ENCODE measurements around the gene GNAI1. TPM values are rescaled to one million over a fixed set of nuclear protein-coding genes. Genes with fewer than 3 reads are reported as not detected.

Gene GNAI1
- total and polyA plus RNA-seq, 2 donors (not counting 1 experiment from before 2014, with no cell fraction given), result not detected

- intact Hi-C loops (cut with micrococcal nuclease), result no loop called here
- Histone ChIP-seq H3K4me1 (ENCODE audit: control insufficient read depth in 2 of 2, insufficient read depth in 2 of 2, low read length in 2 of 2) (no peaks in the 10 kb centered on the region), H4K20me1 (ENCODE audit: control insufficient read depth, insufficient read depth, low read length, poor library complexity, severe bottlenecking) (no peaks in the 10 kb centered on the region), H3K27me3 (replicated peaks in 1 of 4; ENCODE audit: control extremely low read depth in 1 of 4, control insufficient read depth in 3 of 4, insufficient read depth in 4 of 4, low read length in 3 of 4) (peaks cover 0 to 2% (median 0%) of the 10 kb centered on the region in 4 experiments), H3K9ac (ENCODE audit: low read length) (no peak overlapping the region), H2AFZ (ENCODE audit: insufficient read depth, low read depth, low read length, poor library complexity, severe bottlenecking) (no peak overlapping the region), H3K36me3 (replicated peaks in 1 of 2; ENCODE audit: control extremely low read depth in 1 of 2, control insufficient read depth in 1 of 2, extremely low read depth in 1 of 2, insufficient read depth in 2 of 2, low read length in 1 of 2) (no peaks in the 10 kb centered on the region), H3K27ac (ENCODE audit: low read length in 2 of 2) (no peak overlapping the region), H3K9me3 (ENCODE audit: control extremely low read depth in 1 of 3, control insufficient read depth in 2 of 3, insufficient read depth in 1 of 3, low read length in 2 of 3) (no peaks in the 10 kb centered on the region), H3K79me2 (ENCODE audit: control insufficient read depth, insufficient read depth, low read length) (no peaks in the 10 kb centered on the region), H3K4me2 (replicated peaks; ENCODE audit: low read depth, low read length, poor library complexity, severe bottlenecking) (no peak overlapping the region), H3K4me3 (ENCODE audit: control extremely low read depth in 1 of 5, extremely low read depth in 1 of 5, insufficient read depth in 1 of 5, low read depth in 2 of 5, low read length in 4 of 5) (no peak overlapping the region)
- no peaks in the 10 kb centered on the region for H3K9me3 Mint-ChIP-seq (ENCODE audit: insufficient read depth)
- TF ChIP-seq, protein P1, sequence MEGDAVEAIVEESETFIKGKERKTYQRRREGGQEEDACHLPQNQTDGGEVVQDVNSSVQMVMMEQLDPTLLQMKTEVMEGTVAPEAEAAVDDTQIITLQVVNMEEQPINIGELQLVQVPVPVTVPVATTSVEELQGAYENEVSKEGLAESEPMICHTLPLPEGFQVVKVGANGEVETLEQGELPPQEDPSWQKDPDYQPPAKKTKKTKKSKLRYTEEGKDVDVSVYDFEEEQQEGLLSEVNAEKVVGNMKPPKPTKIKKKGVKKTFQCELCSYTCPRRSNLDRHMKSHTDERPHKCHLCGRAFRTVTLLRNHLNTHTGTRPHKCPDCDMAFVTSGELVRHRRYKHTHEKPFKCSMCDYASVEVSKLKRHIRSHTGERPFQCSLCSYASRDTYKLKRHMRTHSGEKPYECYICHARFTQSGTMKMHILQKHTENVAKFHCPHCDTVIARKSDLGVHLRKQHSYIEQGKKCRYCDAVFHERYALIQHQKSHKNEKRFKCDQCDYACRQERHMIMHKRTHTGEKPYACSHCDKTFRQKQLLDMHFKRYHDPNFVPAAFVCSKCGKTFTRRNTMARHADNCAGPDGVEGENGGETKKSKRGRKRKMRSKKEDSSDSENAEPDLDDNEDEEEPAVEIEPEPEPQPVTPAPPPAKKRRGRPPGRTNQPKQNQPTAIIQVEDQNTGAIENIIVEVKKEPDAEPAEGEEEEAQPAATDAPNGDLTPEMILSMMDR (IDR thresholded peaks at IDR 0.05), result no peak
- TF ChIP-seq EZH2 (IDR thresholded peaks at IDR 0.05; ENCODE audit: borderline replicate concordance, insufficient read depth, low read depth, low read length, poor library complexity, severe bottlenecking), result no peak
- no peak overlapping the region for H3K4me3 Mint-ChIP-seq
- ATAC-seq (ENCODE audit: low read depth) (no peak), DNase-seq (no peak)
- no peaks in the 10 kb centered on the region for H3K4me1 Mint-ChIP-seq
- POLR2A ChIA-PET, result no interaction called here
- 83% methylated on average over 1 of the region's 4 CpGs for WGBS (ENCODE audit: insufficient coverage)
- no peaks in the 10 kb centered on the region for H3K27me3 Mint-ChIP-seq
- H3K27ac Mint-ChIP-seq, result no peak overlapping the region
- CTCF ChIA-PET, result no interaction called here
These were observed 12.0 kb downstream of the GNAI1 start for GRCh38 chr7:80146545-80147182.

DNA sequence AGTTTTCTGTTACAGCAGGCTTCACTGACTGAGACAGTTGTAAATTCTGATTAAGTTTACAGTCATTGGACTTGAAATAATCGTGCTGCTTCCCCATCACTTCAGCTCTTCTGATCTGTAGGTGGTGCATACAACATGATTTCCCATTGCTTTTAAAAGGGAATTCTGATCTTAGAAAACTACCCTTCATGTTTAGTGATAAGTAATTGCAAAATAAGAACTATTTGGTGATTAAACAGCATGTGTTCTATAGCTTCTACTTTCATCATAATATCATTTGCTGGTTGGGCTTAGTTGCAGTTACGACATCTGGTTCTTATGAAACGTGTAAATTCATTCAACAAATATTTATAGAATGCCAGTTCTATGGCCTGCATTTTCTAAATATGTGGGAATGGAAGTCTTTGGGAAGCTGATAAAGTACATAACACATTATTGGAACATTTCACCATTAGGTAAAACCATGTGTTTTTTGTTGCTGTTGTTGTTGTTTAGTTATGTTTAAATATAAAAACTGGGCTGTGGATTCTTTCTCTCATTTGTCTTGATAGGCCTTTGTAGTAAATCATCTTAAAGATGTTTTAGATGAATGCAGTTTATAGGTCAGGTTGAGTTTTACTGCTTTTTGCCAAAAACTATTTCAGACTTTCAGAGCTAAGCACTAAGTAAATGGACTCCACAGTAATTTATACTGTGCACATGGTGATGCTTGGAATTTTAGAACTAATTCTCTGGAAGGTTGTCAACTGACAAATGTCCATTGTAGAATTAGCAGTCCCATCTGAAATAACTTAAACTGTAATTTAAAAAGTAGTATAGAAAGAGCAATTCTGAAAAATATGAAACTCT, 13.1 kb downstream of the GNAI1 start:
- ATAC-seq (ENCODE audit: low read depth) (no peak), DNase-seq (no peak)
- no peak overlapping the region for H2AFZ ChIP-seq (ENCODE audit: insufficient read depth, low read depth, low read length, poor library complexity, severe bottlenecking)
- Mint-ChIP-seq H3K4me3 (no peak overlapping the region), H3K27me3 (no peaks in the 10 kb centered on the region), H3K27ac (no peak overlapping the region), H3K9me3 (ENCODE audit: insufficient read depth) (no peaks in the 10 kb centered on the region), H3K4me1 (no peaks in the 10 kb centered on the region)
- no peak for TF ChIP-seq EZH2 (IDR thresholded peaks at IDR 0.05; ENCODE audit: borderline replicate concordance, insufficient read depth, low read depth, low read length, poor library complexity, severe bottlenecking)
- TF ChIP-seq, protein P1 (IDR thresholded peaks at IDR 0.05), result no peak
- H3K79me2 ChIP-seq (ENCODE audit: control insufficient read depth, insufficient read depth, low read length), result no peaks in the 10 kb centered on the region
- no peaks in the 10 kb centered on the region for H3K4me1 ChIP-seq (ENCODE audit: control insufficient read depth in 2 of 2, insufficient read depth in 2 of 2, low read length in 2 of 2)
- intact Hi-C loops (cut with micrococcal nuclease), result no loop called here
- H3K27ac ChIP-seq (ENCODE audit: low read length in 2 of 2), result no peak overlapping the region
- ChIA-PET POLR2A (no interaction called here), CTCF (no interaction called here)
- no peak overlapping the region for H3K9ac ChIP-seq (ENCODE audit: low read length)
- H3K4me2 ChIP-seq (replicated peaks; ENCODE audit: low read depth, low read length, poor library complexity, severe bottlenecking), result no peak overlapping the region
- no peak overlapping the region for H3K4me3 ChIP-seq (ENCODE audit: control extremely low read depth in 1 of 5, extremely low read depth in 1 of 5, insufficient read depth in 1 of 5, low read depth in 2 of 5, low read length in 4 of 5)
- WGBS (ENCODE audit: insufficient coverage), result no CpG with 5 or more reads among the region's 3 CpGs
- H3K27me3 ChIP-seq (replicated peaks in 1 of 4; ENCODE audit: control extremely low read depth in 1 of 4, control insufficient read depth in 3 of 4, insufficient read depth in 4 of 4, low read length in 3 of 4), result peaks cover 0 to 2% (median 0%) of the 10 kb centered on the region in 4 experiments
- no peaks in the 10 kb centered on the region for H3K9me3 ChIP-seq (ENCODE audit: control extremely low read depth in 1 of 3, control insufficient read depth in 2 of 3, insufficient read depth in 1 of 3, low read length in 2 of 3)
- H3K36me3 ChIP-seq (replicated peaks in 1 of 2; ENCODE audit: control extremely low read depth in 1 of 2, control insufficient read depth in 1 of 2, extremely low read depth in 1 of 2, insufficient read depth in 2 of 2, low read length in 1 of 2), result no peaks in the 10 kb centered on the region
- H4K20me1 ChIP-seq (ENCODE audit: control insufficient read depth, insufficient read depth, low read length, poor library complexity, severe bottlenecking), result no peaks in the 10 kb centered on the region

Measured in B cell (primary cell).